ENCODE measurements around the gene CD63. TPM values are rescaled to one million over a fixed set of nuclear protein-coding genes. Genes with fewer than 3 reads are reported as not detected.

The CD63 gene
- total RNA-seq, 1 experiment from 2014 or later: 869 TPM

DNA sequence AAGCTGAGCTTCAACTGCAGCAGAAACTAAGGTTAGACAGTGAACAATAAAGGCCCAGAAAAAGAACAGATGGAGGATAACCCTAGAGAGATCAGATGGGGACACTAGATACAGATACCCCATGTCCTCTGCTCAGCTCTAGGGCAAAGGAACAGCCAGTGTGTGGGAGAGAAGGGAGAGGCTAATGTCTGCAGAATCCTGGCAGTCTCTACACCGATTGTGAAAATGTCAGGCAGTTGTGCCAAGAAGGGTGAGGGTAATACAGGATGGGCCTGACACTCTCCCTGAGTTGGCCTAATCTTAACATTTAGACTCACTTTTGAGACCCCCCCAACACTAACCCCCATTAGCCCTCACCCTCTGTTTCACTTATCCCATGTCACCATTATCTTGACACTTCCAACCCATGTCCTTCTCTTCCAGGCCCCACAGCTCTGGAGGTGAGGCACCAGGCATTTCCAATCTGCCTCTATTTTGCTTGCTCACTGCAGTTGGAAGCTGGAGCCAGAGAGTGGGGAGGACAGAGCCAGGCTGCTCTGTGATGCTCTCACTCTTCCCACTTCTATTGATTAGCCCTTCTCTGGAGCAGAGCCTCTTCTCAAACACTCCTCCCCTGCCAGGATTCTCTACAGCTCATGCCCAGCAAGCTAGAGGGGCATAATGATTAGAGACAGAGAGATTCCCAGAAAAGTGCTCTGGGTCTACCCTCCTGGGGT is 16.0 kb downstream of the CD63 start:
- no TSS peak for BruUV-seq (replicated peaks)
- DNase-seq (no peak), ATAC-seq (no peak)
- ChIA-PET POLR2A (ENCODE audit: unreplicated experiment) (interaction anchor here (0.5 kb wide), 1 partner anchor 36 kb away, joined by 8 read pairs; no protein-coding TSS in a partner anchor), CTCF (no interaction called here)
- no peak for TF ChIP-seq EZH2 (IDR thresholded peaks at IDR 0.05; ENCODE audit: low read length, unreplicated experiment)
- TF ChIP-seq, protein P1, sequence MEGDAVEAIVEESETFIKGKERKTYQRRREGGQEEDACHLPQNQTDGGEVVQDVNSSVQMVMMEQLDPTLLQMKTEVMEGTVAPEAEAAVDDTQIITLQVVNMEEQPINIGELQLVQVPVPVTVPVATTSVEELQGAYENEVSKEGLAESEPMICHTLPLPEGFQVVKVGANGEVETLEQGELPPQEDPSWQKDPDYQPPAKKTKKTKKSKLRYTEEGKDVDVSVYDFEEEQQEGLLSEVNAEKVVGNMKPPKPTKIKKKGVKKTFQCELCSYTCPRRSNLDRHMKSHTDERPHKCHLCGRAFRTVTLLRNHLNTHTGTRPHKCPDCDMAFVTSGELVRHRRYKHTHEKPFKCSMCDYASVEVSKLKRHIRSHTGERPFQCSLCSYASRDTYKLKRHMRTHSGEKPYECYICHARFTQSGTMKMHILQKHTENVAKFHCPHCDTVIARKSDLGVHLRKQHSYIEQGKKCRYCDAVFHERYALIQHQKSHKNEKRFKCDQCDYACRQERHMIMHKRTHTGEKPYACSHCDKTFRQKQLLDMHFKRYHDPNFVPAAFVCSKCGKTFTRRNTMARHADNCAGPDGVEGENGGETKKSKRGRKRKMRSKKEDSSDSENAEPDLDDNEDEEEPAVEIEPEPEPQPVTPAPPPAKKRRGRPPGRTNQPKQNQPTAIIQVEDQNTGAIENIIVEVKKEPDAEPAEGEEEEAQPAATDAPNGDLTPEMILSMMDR (conservative IDR thresholded peaks at IDR 0.05; ENCODE audit: low read depth, low read length): no peak
- no peak for TF ChIP-seq EZH2phosphoT487 (IDR thresholded peaks at IDR 0.05; ENCODE audit: borderline replicate concordance, low read length)
- no peaks in the 10 kb centered on the region for H3K27me3 ChIP-seq (ENCODE audit: low read length)
- no peak overlapping the region for H3K4me3 ChIP-seq (ENCODE audit: low read length)
- H2AFZ ChIP-seq (ENCODE audit: low read length): no peak overlapping the region
- no peaks in the 10 kb centered on the region for H3F3A ChIP-seq (ENCODE audit: low read length, unreplicated experiment)
- H3K36me3 ChIP-seq (ENCODE audit: low read depth, low read length): no peaks in the 10 kb centered on the region
- no peak overlapping the region for H3K27ac ChIP-seq (ENCODE audit: low read length)
- H3K4me1 ChIP-seq (ENCODE audit: insufficient read depth, low read length): peaks cover 39% of the 10 kb centered on the region
- H3K9me3 ChIP-seq (ENCODE audit: low read length): no peaks in the 10 kb centered on the region
- no peak overlapping the region for H3K4me2 ChIP-seq (ENCODE audit: low read length)
- no peaks in the 10 kb centered on the region for H3K9me2 ChIP-seq (replicated peaks; ENCODE audit: low read length)
- intact Hi-C loops (cut with micrococcal nuclease): no loop called here
- H3K9ac ChIP-seq (ENCODE audit: low read length): no peak overlapping the region
- H4K20me1 ChIP-seq (ENCODE audit: low read length): no peaks in the 10 kb centered on the region
- H3K79me2 ChIP-seq (ENCODE audit: low read length): no peaks in the 10 kb centered on the region

GRCh38 chr12:55711786-55712553 is 16.8 kb downstream of the CD63 start:
- Histone ChIP-seq H3K9me2 (replicated peaks; ENCODE audit: low read length) (no peaks in the 10 kb centered on the region), H2AFZ (ENCODE audit: low read length) (no peak overlapping the region), H3K36me3 (ENCODE audit: low read depth, low read length) (no peaks in the 10 kb centered on the region), H3K79me2 (ENCODE audit: low read length) (no peaks in the 10 kb centered on the region), H3K9ac (ENCODE audit: low read length) (no peak overlapping the region), H3K4me2 (ENCODE audit: low read length) (no peak overlapping the region), H3K4me3 (ENCODE audit: low read length) (no peak overlapping the region), H3F3A (ENCODE audit: low read length, unreplicated experiment) (no peaks in the 10 kb centered on the region), H4K20me1 (ENCODE audit: low read length) (no peaks in the 10 kb centered on the region), H3K4me1 (ENCODE audit: insufficient read depth, low read length) (peaks cover 35% of the 10 kb centered on the region), H3K27ac (ENCODE audit: low read length) (no peak overlapping the region), H3K27me3 (ENCODE audit: low read length) (no peaks in the 10 kb centered on the region), H3K9me3 (ENCODE audit: low read length) (no peaks in the 10 kb centered on the region)
- DNase-seq (no peak), ATAC-seq (no peak)
- TF ChIP-seq EZH2 (IDR thresholded peaks at IDR 0.05; ENCODE audit: low read length, unreplicated experiment): no peak
- TF ChIP-seq, protein P1 (conservative IDR thresholded peaks at IDR 0.05; ENCODE audit: low read depth, low read length): no peak
- TF ChIP-seq EZH2phosphoT487 (IDR thresholded peaks at IDR 0.05; ENCODE audit: borderline replicate concordance, low read length): no peak
- intact Hi-C loops (cut with micrococcal nuclease): no loop called here
- POLR2A ChIA-PET (ENCODE audit: unreplicated experiment): interaction anchor here (0.5 kb wide), 1 partner anchor 35 kb away, joined by 8 read pairs; no protein-coding TSS in a partner anchor
- CTCF ChIA-PET: no interaction called here
- BruUV-seq (replicated peaks): no TSS peak

All from PC-3 (cell line).